K562 (cell line): ENCODE measurements around the gene LMTK2. TPM values are rescaled to one million over a fixed set of nuclear protein-coding genes. Genes with fewer than 3 reads are reported as not detected.
A peak's percentile ranks its signal among the peaks of the same experiment; 100 is the strongest.

Source experiments
- CC2D1A ChIP-seq: fragments of 450-650 bp; IDR thresholded peaks from 2 replicates; pipeline ENCODE4 v1.6.1; 2017; ENCODE audit warnings: mild to moderate bottlenecking
- CGGBP1 ChIP-seq: fragments of 250-450 bp; sonication (Bioruptor Pico); IDR thresholded peaks from 2 replicates; pipeline ENCODE4 v1.9.0; 2021; ENCODE audit warnings: mild to moderate bottlenecking
- CTCF ChIP-seq, 3 experiments: IDR thresholded peaks in 2 of 3; conservative IDR thresholded peaks in 1 of 3; 2 replicates each; pipeline ENCODE4 v1.5.1; 2011 to 2012; ENCODE audit warnings: low read length in 3 of 3, mild to moderate bottlenecking in 3 of 3, control low read depth in 2 of 3, improper control_type of control experiment in 1 of 3, inconsistent platforms in 1 of 3, low read depth in 1 of 3, mixed read lengths in 1 of 3, moderate library complexity in 1 of 3; ENCODE audit not compliant: insufficient read depth in 2 of 3
- DEAF1 ChIP-seq: fragments of 450-650 bp; formaldehyde crosslinking; IDR thresholded peaks from 2 replicates; pipeline ENCODE4 v1.4.0; 2020; ENCODE audit warnings: mild to moderate bottlenecking, moderate library complexity
- MITF ChIP-seq: IDR thresholded peaks from 2 replicates; pipeline ENCODE4 v1.6.1; 2014; ENCODE audit warnings: antibody characterized with exemption
- POLR2G ChIP-seq: fragments of 200-400 bp; formaldehyde crosslinking; IDR thresholded peaks from 2 replicates; pipeline ENCODE4 v1.6.1; 2017; ENCODE audit warnings: low read depth, mild to moderate bottlenecking, antibody characterized with exemption, low read length, moderate library complexity
- RAD21 ChIP-seq, 2 experiments: fragments of 250-450 bp in 1 of 2; fragments of 450-650 bp in 1 of 2; sonication (Bioruptor Pico) in 1 of 2; formaldehyde crosslinking in 1 of 2; IDR thresholded peaks in 1 of 2; conservative IDR thresholded peaks in 1 of 2; 2 replicates each; pipeline versions ENCODE4 v1.4.0 to v1.8.0; 2020 to 2022; ENCODE audit warnings: mild to moderate bottlenecking in 2 of 2, moderate library complexity in 1 of 2
- REST ChIP-seq, 2 experiments: fragments of 450-650 bp; formaldehyde crosslinking in 1 of 2; IDR thresholded peaks; 2 replicates each; pipeline versions ENCODE4 v1.4.0 to v1.6.1; 2014 to 2020; ENCODE audit warnings: mild to moderate bottlenecking in 2 of 2, borderline replicate concordance in 1 of 2, low read depth in 1 of 2
- TFAP4 ChIP-seq: sonication (generic); formaldehyde crosslinking; IDR thresholded peaks from 2 replicates; pipeline ENCODE4 v1.8.0; 2022; ENCODE audit warnings: missing genetic modification reagents, mild to moderate bottlenecking, moderate library complexity, borderline replicate concordance
- ZKSCAN8 ChIP-seq: fragments of 200-800 bp; sonication (Bioruptor generic); IDR thresholded peaks from 2 replicates; pipeline ENCODE4 v1.6.1; 2016; ENCODE audit warnings: missing genetic modification characterization, missing compliant biosample characterization
- polyA plus RNA-seq, 8 experiments: library from polyadenylated mRNA; depleted of rRNA in 4 of 8; stranded (reverse) in 5 of 8; unstranded in 3 of 8; fragments of >200 nt; fragmentation: Nextera tagmentation in 2 of 8; fragmentation: Illumina TruSeq in 1 of 8; extraction: Ambion mirVana in 2 of 8; extraction: Trizol in 1 of 8; gene quantifications; 2 replicates each; pipeline versions ENCODE4 v1.2.1 to v1.2.3, GENCODE V29; 2011 to 2014; ENCODE audit warnings: inconsistent platforms in 1 of 8, missing spikeins in 1 of 8
- total RNA-seq, 7 experiments: library from RNA; depleted of rRNA in 6 of 7; stranded (reverse); fragments of >200 nt in 6 of 7; fragmentation: Illumina TruSeq in 2 of 7; extraction: Trizol in 2 of 7; gene quantifications; 2 replicates each; pipeline versions ENCODE4 v1.2.1 to v1.2.3, GENCODE V29; 2011 to 2021; ENCODE audit warnings: low replicate concordance in 1 of 7

LMTK2 gene
- total and polyA plus RNA-seq, 9 of the 15 experiments (the other 6 are each of a cell fraction or from before 2014, with no cell fraction given): 0.78 to 16.4 (median 6.3) TPM

GRCh38 chr7:98165827-98166667, 59.4 kb downstream of the LMTK2 start (continued):
- peak; percentile 72 for TF ChIP-seq REST (IDR thresholded peaks at IDR 0.05; ENCODE audit: borderline replicate concordance)
- no peak for TF ChIP-seq REST (CRISPR knock-in tag; IDR thresholded peaks at IDR 0.05; ENCODE audit: low read depth)
- no peak for TF ChIP-seq ZKSCAN8
- TF ChIP-seq POLR2G: peak; percentile 38; the same call in 1 of the 2 replicates
- no peak for TF ChIP-seq MITF
- peak; percentile 70 for TF ChIP-seq DEAF1 (CRISPR knock-in tag)
- TF ChIP-seq CTCF (IDR thresholded peaks at IDR 0.05 in 2 of 3, conservative IDR thresholded peaks at IDR 0.05 in 1 of 3; ENCODE audit: insufficient read depth in 2 of 3, low read depth in 1 of 3, low read length in 3 of 3): peak; percentile 75 to 81 (median 78)
- TF ChIP-seq CGGBP1 (CRISPR knock-in tag): no peak
- TF ChIP-seq TFAP4 (CRISPR knock-in tag): peak; percentile 26; the same call in 1 of the 2 replicates
- 0 out of 2 replicates have a peak, but pooled peaks have one; percentile 46 for TF ChIP-seq CC2D1A
- TF ChIP-seq RAD21 (CRISPR knock-in tag; conservative IDR thresholded peaks at IDR 0.05 in 1 of 2, IDR thresholded peaks at IDR 0.05 in 1 of 2): peak; percentile 71 to 83
